SK-N-SH (cell line): ENCODE data around the gene MYOM1. TPM values are rescaled to one million over a fixed set of nuclear protein-coding genes. Genes with fewer than 3 reads are reported as not detected.

ENCODE experiments used
- CTCF ChIA-PET: fragments of 300-600, 350-600 bp; formaldehyde crosslinking; extraction: SDS; loops from one replicate; lab custom pipeline; 2021; lab: Yijun Ruan, JAX
- POLR2A ChIA-PET: fragments of 350-600 bp; sonication (Branson Sonifier 250); formaldehyde crosslinking; extraction: SDS; loops from one replicate; lab custom pipeline; 2020; ENCODE audit warnings: antibody characterized with exemption, inconsistent platforms; lab: Yijun Ruan, JAX
- DNase-seq: peaks from one replicate; pipeline ENCODE4 v3.0.0; 2012
- H2AFZ ChIP-seq: fragments of 200-600 bp; sonication (generic); 2 replicates; pipeline ENCODE4 v1.8.1; 2016; ENCODE audit warnings: antibody characterized with exemption, mild to moderate bottlenecking, low read depth
- H3F3A ChIP-seq: fragments of 200-600 bp; sonication (generic); replicated peaks from 2 replicates; pipeline ENCODE3; 2016; ENCODE audit warnings: antibody characterized with exemption, mild to moderate bottlenecking; ENCODE audit not compliant: insufficient read depth
- H3K27ac ChIP-seq, 2 experiments: fragments of 200-500 bp in 1 of 2; fragments of 200-600 bp in 1 of 2; sonication (Bioruptor generic) in 1 of 2; sonication (generic), shearing (Covaris generic) in 1 of 2; 2 replicates each; pipeline versions ENCODE4 v1.5.1 to v1.6.1; 2014 to 2016; ENCODE audit warnings: low read depth in 2 of 2, inconsistent platforms in 1 of 2, low read length in 1 of 2, mild to moderate bottlenecking in 1 of 2, mixed read lengths in 1 of 2
- H3K27me3 ChIP-seq: fragments of 200-600 bp; sonication (generic), shearing (Covaris generic); 2 replicates; pipeline ENCODE4 v1.6.1; 2016; ENCODE audit warnings: mixed run types; ENCODE audit not compliant: insufficient read depth
- H3K36me3 ChIP-seq, 2 experiments: fragments of 200-500 bp in 1 of 2; fragments of 200-600 bp in 1 of 2; sonication (Bioruptor generic) in 1 of 2; sonication (generic) in 1 of 2; replicated peaks in 1 of 2; 2 replicates each; pipeline versions ENCODE3 to v1.5.1; 2014 to 2016; ENCODE audit warnings: low read length in 1 of 2, mild to moderate bottlenecking in 1 of 2; ENCODE audit not compliant: insufficient read depth in 2 of 2, control insufficient read depth in 1 of 2
- H3K4me1 ChIP-seq, 2 experiments: fragments of 200-500 bp in 1 of 2; fragments of 200-600 bp in 1 of 2; sonication (Bioruptor generic) in 1 of 2; sonication (generic), shearing (Covaris generic) in 1 of 2; 2 replicates each; pipeline versions ENCODE4 v1.5.1 to v1.6.1; 2014 to 2016; ENCODE audit warnings: low read depth in 1 of 2, low read length in 1 of 2, mixed run types in 1 of 2; ENCODE audit not compliant: insufficient read depth in 2 of 2, control insufficient read depth in 1 of 2
- H3K4me2 ChIP-seq: fragments of 200-600 bp; sonication (generic), shearing (Covaris generic); 2 replicates; pipeline ENCODE4 v1.6.1; 2017; ENCODE audit warnings: mixed run types
- H3K4me3 ChIP-seq, 2 experiments: fragments of 200-500 bp in 1 of 2; fragments of 200-600 bp in 1 of 2; sonication (Bioruptor generic) in 1 of 2; sonication (generic), shearing (Covaris generic) in 1 of 2; 2 replicates each; pipeline versions ENCODE4 v1.5.1 to v1.8.1; 2014 to 2016; ENCODE audit warnings: low read depth in 2 of 2, inconsistent platforms in 1 of 2, low read length in 1 of 2, mild to moderate bottlenecking in 1 of 2, mixed read lengths in 1 of 2, moderate library complexity in 1 of 2
- H3K79me2 ChIP-seq: fragments of 200-600 bp; sonication (generic); 2 replicates; pipeline ENCODE4 v1.8.1; 2017; ENCODE audit warnings: mild to moderate bottlenecking; ENCODE audit not compliant: insufficient read depth
- H3K9ac ChIP-seq: fragments of 200-600 bp; sonication (generic); 2 replicates; pipeline ENCODE4 v1.6.1; 2017; ENCODE audit warnings: mixed run types
- H3K9me2 ChIP-seq: fragments of 200-600 bp; sonication (generic); 2 replicates; pipeline ENCODE4 v1.6.1; 2017; ENCODE audit warnings: mixed run types
- H3K9me3 ChIP-seq: fragments of 200-600 bp; sonication (generic); 2 replicates; pipeline ENCODE4 v1.6.1; 2017; ENCODE audit warnings: mixed run types, mild to moderate bottlenecking, moderate library complexity
- H4K20me1 ChIP-seq: fragments of 200-600 bp; sonication (generic); 2 replicates; pipeline ENCODE4 v1.6.1; 2017; ENCODE audit warnings: mild to moderate bottlenecking, mixed run types; ENCODE audit not compliant: insufficient read depth
- CHD2 ChIP-seq: fragments of 150-350 bp; IDR thresholded peaks from 2 replicates; pipeline ENCODE4 v1.6.1; 2018; ENCODE audit warnings: low read length; ENCODE audit not compliant: partially characterized antibody
- EP300 ChIP-seq, 2 experiments: IDR thresholded peaks; 2 replicates each; pipeline versions ENCODE4 v1.4.0 to v1.6.1; 2012; ENCODE audit warnings: borderline replicate concordance in 1 of 2, low read depth in 1 of 2, low read length in 1 of 2
- EZH2phosphoT487 ChIP-seq: fragments of 200-600 bp; sonication (generic); IDR thresholded peaks from 2 replicates; pipeline ENCODE4 v1.6.1; 2017; ENCODE audit warnings: low read depth, mixed run types, mild to moderate bottlenecking, antibody characterized with exemption, moderate library complexity, borderline replicate concordance
- FOSL2 ChIP-seq: IDR thresholded peaks from 2 replicates; pipeline ENCODE4 v1.4.0; 2012; ENCODE audit warnings: low read depth, mild to moderate bottlenecking, moderate library complexity, borderline replicate concordance
- GATA2 ChIP-seq: sonication (generic); formaldehyde crosslinking; IDR thresholded peaks from 2 replicates; pipeline ENCODE4 v1.5.0; 2020; ENCODE audit warnings: mild to moderate bottlenecking, missing genetic modification reagents
- MEF2A ChIP-seq: IDR thresholded peaks from 2 replicates; pipeline ENCODE4 v1.4.0; 2012; ENCODE audit warnings: low read depth, borderline replicate concordance
- MXI1 ChIP-seq: IDR thresholded peaks from 2 replicates; pipeline ENCODE4 v1.6.1; 2012; ENCODE audit warnings: mild to moderate bottlenecking, low read depth, low read length, improper control_type of control experiment
- RAD21 ChIP-seq: IDR thresholded peaks from 2 replicates; pipeline ENCODE4 v1.6.1; 2012; ENCODE audit warnings: mild to moderate bottlenecking, low read length
- RFX5 ChIP-seq: IDR thresholded peaks from 2 replicates; pipeline ENCODE4 v1.6.1; 2012; ENCODE audit warnings: mild to moderate bottlenecking, improper control_type of control experiment, low read length
- RXRA ChIP-seq: IDR thresholded peaks from 2 replicates; pipeline ENCODE4 v1.4.0; 2012; ENCODE audit warnings: low read depth, mild to moderate bottlenecking, borderline replicate concordance
- SMC3 ChIP-seq: IDR thresholded peaks from 2 replicates; pipeline ENCODE4 v1.6.1; 2012; ENCODE audit warnings: low read depth, low read length, improper control_type of control experiment
- TCF12 ChIP-seq: IDR thresholded peaks from 2 replicates; pipeline ENCODE4 v1.4.0; 2012
- YY1 ChIP-seq: IDR thresholded peaks from 2 replicates; pipeline ENCODE4 v1.4.0; 2012; ENCODE audit warnings: low read depth, mild to moderate bottlenecking
- WGBS: methylation state at CpG from one replicate; pipeline ENCODE4 v1.1.6; 2017; ENCODE audit warnings: low lambda C conversion rate; 5-methylcytosine and 5-hydroxymethylcytosine counted together
- polyA plus RNA-seq, 3 experiments: library from polyadenylated mRNA; depleted of rRNA; stranded (reverse); fragments of >200 nt; gene quantifications; 2 replicates each; pipeline ENCODE4 v1.2.3, GENCODE V29; 2012
- TF ChIP-seq, protein P1 (sequence below): IDR thresholded peaks from 2 replicates; pipeline ENCODE4 v1.4.0; 2012; ENCODE audit warnings: low read depth
- TF ChIP-seq, protein P2 (sequence below): fragments of 150-350 bp; IDR thresholded peaks from 2 replicates; pipeline ENCODE4 v1.6.1; 2016; ENCODE audit warnings: mild to moderate bottlenecking, low read depth, low read length
- TF ChIP-seq, protein P3 (sequence below): fragments of 200-600 bp; sonication (generic); IDR thresholded peaks from 2 replicates; pipeline ENCODE4 v1.6.1; 2017; ENCODE audit warnings: antibody characterized with exemption, mild to moderate bottlenecking, moderate library complexity
- TF ChIP-seq, protein P4 (sequence below): IDR thresholded peaks from 2 replicates; pipeline ENCODE4 v1.4.0; 2012; ENCODE audit warnings: low read depth, borderline replicate concordance
- TF ChIP-seq, protein P5 (sequence below): IDR thresholded peaks from 2 replicates; pipeline ENCODE4 v1.6.1; 2012; ENCODE audit warnings: mild to moderate bottlenecking, low read depth, low read length, moderate library complexity

The MYOM1 gene
- polyA plus RNA-seq, 1 of the 3 experiments (the other 2 are of a cell fraction), result 0.07 TPM

DNA sequence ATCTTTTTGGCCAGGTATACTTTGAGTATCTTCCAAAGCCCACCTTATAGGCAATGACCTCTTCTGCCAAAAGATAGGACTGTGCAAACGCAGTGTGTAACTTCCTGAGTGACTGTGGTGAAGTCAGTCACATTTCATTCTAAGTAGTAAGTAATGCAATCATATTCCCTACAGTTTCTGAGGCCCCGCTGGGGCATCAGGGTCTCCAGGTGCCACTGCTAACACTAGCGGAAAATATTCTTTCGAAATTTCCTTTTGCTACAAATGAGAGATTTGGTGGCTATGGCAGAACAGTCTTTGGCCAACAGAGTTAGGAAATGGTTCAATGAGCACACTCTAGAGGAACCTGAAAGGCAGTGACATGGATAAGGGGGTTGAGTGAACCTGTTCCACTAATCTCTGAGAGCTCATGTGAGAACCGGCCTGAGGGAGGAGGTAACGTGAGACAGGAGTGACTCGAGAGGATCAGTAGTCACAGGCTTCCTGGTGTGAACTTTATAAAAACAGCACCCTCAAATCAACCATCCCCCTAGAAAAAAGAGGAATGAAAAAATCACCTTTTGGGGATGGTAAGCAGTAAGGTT lies 104.2 kb downstream of the MYOM1 start:
- Histone ChIP-seq H3K27me3 (no peaks in the 10 kb centered on the region), H3F3A (no peaks in the 10 kb centered on the region), H3K9me2 (no peaks in the 10 kb centered on the region), H3K4me1 (no peaks in the 10 kb centered on the region; a peak in 1 of 4 replicates), H2AFZ (no peak overlapping the region), H3K79me2 (no peaks in the 10 kb centered on the region), H3K4me2 (no peak overlapping the region), H3K9me3 (no peaks in the 10 kb centered on the region), H3K4me3 (no peak overlapping the region), H3K36me3 (no peaks in the 10 kb centered on the region), H3K27ac (no peak overlapping the region), H4K20me1 (no peaks in the 10 kb centered on the region), H3K9ac (no peak overlapping the region)
- 87% methylated on average over 7 of the region's 7 CpGs for WGBS
- TF ChIP-seq RAD21 (no peak), EZH2phosphoT487 (no peak), RXRA (no peak), TCF12 (no peak), MEF2A (no peak), SMC3 (no peak), CHD2 (no peak), MXI1 (no peak), EP300 (IDR thresholded peaks at IDR 0.05; ENCODE audit: borderline replicate concordance in 1 of 2, low read depth in 1 of 2, low read length in 1 of 2) (no peak), RFX5 (no peak), GATA2 (CRISPR knock-in tag) (no peak), FOSL2 (no peak)
- TF ChIP-seq, protein P1, sequence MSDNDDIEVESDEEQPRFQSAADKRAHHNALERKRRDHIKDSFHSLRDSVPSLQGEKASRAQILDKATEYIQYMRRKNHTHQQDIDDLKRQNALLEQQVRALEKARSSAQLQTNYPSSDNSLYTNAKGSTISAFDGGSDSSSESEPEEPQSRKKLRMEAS, result no peak
- TF ChIP-seq, protein P2, sequence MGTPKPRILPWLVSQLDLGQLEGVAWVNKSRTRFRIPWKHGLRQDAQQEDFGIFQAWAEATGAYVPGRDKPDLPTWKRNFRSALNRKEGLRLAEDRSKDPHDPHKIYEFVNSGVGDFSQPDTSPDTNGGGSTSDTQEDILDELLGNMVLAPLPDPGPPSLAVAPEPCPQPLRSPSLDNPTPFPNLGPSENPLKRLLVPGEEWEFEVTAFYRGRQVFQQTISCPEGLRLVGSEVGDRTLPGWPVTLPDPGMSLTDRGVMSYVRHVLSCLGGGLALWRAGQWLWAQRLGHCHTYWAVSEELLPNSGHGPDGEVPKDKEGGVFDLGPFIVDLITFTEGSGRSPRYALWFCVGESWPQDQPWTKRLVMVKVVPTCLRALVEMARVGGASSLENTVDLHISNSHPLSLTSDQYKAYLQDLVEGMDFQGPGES, result no peak
- TF ChIP-seq, protein P3, sequence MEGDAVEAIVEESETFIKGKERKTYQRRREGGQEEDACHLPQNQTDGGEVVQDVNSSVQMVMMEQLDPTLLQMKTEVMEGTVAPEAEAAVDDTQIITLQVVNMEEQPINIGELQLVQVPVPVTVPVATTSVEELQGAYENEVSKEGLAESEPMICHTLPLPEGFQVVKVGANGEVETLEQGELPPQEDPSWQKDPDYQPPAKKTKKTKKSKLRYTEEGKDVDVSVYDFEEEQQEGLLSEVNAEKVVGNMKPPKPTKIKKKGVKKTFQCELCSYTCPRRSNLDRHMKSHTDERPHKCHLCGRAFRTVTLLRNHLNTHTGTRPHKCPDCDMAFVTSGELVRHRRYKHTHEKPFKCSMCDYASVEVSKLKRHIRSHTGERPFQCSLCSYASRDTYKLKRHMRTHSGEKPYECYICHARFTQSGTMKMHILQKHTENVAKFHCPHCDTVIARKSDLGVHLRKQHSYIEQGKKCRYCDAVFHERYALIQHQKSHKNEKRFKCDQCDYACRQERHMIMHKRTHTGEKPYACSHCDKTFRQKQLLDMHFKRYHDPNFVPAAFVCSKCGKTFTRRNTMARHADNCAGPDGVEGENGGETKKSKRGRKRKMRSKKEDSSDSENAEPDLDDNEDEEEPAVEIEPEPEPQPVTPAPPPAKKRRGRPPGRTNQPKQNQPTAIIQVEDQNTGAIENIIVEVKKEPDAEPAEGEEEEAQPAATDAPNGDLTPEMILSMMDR, result no peak
- ChIA-PET CTCF (interaction anchor here (0.7 to 2.9 kb wide), 2 partner anchors 13 to 36 kb away, joined by 3 to 16 read pairs; no protein-coding TSS in a partner anchor), POLR2A (no interaction called here)
- DNase-seq, result no peak

DNA sequence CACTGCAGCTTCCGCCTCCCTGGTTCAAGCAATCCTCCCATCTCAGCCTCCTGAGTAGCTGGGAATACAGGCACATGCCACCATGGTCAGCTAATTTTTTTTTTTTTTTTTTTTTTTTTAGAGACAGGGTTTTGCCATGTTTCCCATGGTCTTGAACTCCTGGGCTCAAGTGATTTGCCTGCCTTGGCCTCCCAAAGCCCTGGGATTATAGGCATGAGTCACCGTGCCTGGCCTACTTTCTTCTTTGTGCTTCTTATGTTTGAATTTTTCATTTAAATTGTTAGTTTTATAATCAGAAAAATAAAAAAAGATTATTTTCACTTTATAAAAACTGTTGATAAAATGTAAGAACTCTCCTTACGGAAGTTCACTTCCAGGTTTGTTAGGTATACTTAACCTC lies 105.3 kb downstream of the MYOM1 start:
- Histone ChIP-seq H3K27me3 (no peaks in the 10 kb centered on the region), H3K79me2 (no peaks in the 10 kb centered on the region), H3K4me3 (no peak overlapping the region), H2AFZ (no peak overlapping the region), H3K27ac (no peak overlapping the region), H3F3A (no peaks in the 10 kb centered on the region), H3K9me3 (no peaks in the 10 kb centered on the region), H3K4me2 (no peak overlapping the region), H4K20me1 (no peaks in the 10 kb centered on the region), H3K4me1 (no peaks in the 10 kb centered on the region; a peak in 1 of 4 replicates), H3K9me2 (no peaks in the 10 kb centered on the region), H3K36me3 (no peaks in the 10 kb centered on the region), H3K9ac (no peak overlapping the region)
- no peak for TF ChIP-seq MXI1
- no peak for TF ChIP-seq YY1
- TF ChIP-seq, protein P4, sequence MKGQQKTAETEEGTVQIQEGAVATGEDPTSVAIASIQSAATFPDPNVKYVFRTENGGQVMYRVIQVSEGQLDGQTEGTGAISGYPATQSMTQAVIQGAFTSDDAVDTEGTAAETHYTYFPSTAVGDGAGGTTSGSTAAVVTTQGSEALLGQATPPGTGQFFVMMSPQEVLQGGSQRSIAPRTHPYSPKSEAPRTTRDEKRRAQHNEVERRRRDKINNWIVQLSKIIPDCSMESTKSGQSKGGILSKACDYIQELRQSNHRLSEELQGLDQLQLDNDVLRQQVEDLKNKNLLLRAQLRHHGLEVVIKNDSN, result no peak
- TF ChIP-seq RAD21, result no peak
- no peak for TF ChIP-seq RXRA
- TF ChIP-seq, protein P1, result no peak
- TF ChIP-seq, protein P5, sequence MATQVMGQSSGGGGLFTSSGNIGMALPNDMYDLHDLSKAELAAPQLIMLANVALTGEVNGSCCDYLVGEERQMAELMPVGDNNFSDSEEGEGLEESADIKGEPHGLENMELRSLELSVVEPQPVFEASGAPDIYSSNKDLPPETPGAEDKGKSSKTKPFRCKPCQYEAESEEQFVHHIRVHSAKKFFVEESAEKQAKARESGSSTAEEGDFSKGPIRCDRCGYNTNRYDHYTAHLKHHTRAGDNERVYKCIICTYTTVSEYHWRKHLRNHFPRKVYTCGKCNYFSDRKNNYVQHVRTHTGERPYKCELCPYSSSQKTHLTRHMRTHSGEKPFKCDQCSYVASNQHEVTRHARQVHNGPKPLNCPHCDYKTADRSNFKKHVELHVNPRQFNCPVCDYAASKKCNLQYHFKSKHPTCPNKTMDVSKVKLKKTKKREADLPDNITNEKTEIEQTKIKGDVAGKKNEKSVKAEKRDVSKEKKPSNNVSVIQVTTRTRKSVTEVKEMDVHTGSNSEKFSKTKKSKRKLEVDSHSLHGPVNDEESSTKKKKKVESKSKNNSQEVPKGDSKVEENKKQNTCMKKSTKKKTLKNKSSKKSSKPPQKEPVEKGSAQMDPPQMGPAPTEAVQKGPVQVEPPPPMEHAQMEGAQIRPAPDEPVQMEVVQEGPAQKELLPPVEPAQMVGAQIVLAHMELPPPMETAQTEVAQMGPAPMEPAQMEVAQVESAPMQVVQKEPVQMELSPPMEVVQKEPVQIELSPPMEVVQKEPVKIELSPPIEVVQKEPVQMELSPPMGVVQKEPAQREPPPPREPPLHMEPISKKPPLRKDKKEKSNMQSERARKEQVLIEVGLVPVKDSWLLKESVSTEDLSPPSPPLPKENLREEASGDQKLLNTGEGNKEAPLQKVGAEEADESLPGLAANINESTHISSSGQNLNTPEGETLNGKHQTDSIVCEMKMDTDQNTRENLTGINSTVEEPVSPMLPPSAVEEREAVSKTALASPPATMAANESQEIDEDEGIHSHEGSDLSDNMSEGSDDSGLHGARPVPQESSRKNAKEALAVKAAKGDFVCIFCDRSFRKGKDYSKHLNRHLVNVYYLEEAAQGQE, result no peak
- CTCF ChIA-PET, result no interaction called here
- POLR2A ChIA-PET, result no interaction called here
- 63% methylated on average over 3 of the region's 3 CpGs for WGBS
- DNase-seq, result no peak
